HepG2 (cell line): Measurements from ENCODE around the gene PFAS. TPM values are rescaled to one million over a fixed set of nuclear protein-coding genes. Genes with fewer than 3 reads are reported as not detected.

Experiments used
- ATAC-seq: fragments of 200-7000 bp; cut with Tn5 transposase; 3 replicates; pipeline ENCODE4 v1.9.1; 2020; ENCODE audit warnings: mild to moderate bottlenecking, moderate library complexity
- BruUV-seq: library from RNA; stranded (reverse); fragments of 400-500 nt; replicated peaks from 2 replicates; lab custom pipeline; 2021; lab: Mats Ljungman, UMichigan
- CTCF ChIA-PET: fragments of 300-600 bp; formaldehyde crosslinking; extraction: SDS; loops from one replicate; lab custom pipeline; 2021; ENCODE audit warnings: low total read pairs, inconsistent platforms, low intra/inter-chr PET ratio; lab: Yijun Ruan, JAX
- POLR2A ChIA-PET: fragments of 350-600 bp; sonication (Branson Sonifier 250); formaldehyde crosslinking; loops from one replicate; lab custom pipeline; 2020; ENCODE audit warnings: antibody characterized with exemption, inconsistent platforms; lab: Yijun Ruan, JAX
- DNase-seq: peaks from one replicate; pipeline ENCODE4 v3.0.0-alpha.2; 2015; ENCODE audit warnings: low spot score
- FAIRE-seq: peaks from 3 replicates; lab custom pipeline; 2011; peaks lifted over from hg19 to GRCh38; lab: Jason Lieb, UNC
- H2AFZ ChIP-seq: one replicate; pipeline ENCODE4 v1.6.1; 2011; ENCODE audit warnings: low read length, inconsistent platforms
- H3K27ac ChIP-seq: fragments of 300-600 bp; 3 replicates; pipeline ENCODE4 v1.8.0; 2011; ENCODE audit warnings: mixed run types, mild to moderate bottlenecking, mixed read lengths, low read length, inconsistent platforms; ENCODE audit not compliant: insufficient read depth; ENCODE audit errors: extremely low read length
- H3K27me3 ChIP-seq, 2 experiments: fragments of 200-600 bp in 1 of 2; 2 replicates in 1 of 2; 3 replicates in 1 of 2; pipeline versions ENCODE4 v1.6.0 to v1.8.0; 2011; ENCODE audit warnings: low read length in 2 of 2, mild to moderate bottlenecking in 2 of 2, moderate library complexity in 2 of 2, inconsistent platforms in 1 of 2; ENCODE audit not compliant: insufficient read depth in 2 of 2, control insufficient read depth in 1 of 2
- H3K36me3 ChIP-seq, 2 experiments: fragments of 200-600 bp in 1 of 2; replicated peaks in 1 of 2; 2 replicates in 1 of 2; 3 replicates in 1 of 2; pipeline versions ENCODE4 v1.5.1 to v1.8.0; 2011; ENCODE audit warnings: low read length in 2 of 2, inconsistent platforms in 1 of 2; ENCODE audit not compliant: insufficient read depth in 2 of 2, control insufficient read depth in 1 of 2
- H3K4me1 ChIP-seq: 2 replicates; pipeline ENCODE4 v1.5.1; 2012; ENCODE audit warnings: low read length, inconsistent platforms; ENCODE audit not compliant: insufficient read depth
- H3K4me2 ChIP-seq: 2 replicates; pipeline ENCODE4 v1.6.0; 2011; ENCODE audit warnings: low read depth, low read length, inconsistent platforms
- H3K4me3 ChIP-seq, 3 experiments: fragments of 200-600 bp in 1 of 3; sonication (generic), shearing (Covaris generic) in 1 of 3; replicated peaks in 1 of 3; 2 replicates each; pipeline ENCODE4 v1.5.1; 2011 to 2016; ENCODE audit warnings: low read length in 3 of 3, inconsistent platforms in 2 of 3, low read depth in 2 of 3, mild to moderate bottlenecking in 2 of 3, control low read depth in 1 of 3, mixed read lengths in 1 of 3; ENCODE audit not compliant: insufficient read depth in 1 of 3
- H3K79me2 ChIP-seq: one replicate; pipeline ENCODE4 v1.6.1; 2011; ENCODE audit warnings: low read length, inconsistent platforms; ENCODE audit not compliant: insufficient read depth
- H3K9ac ChIP-seq: 2 replicates; pipeline ENCODE4 v1.6.0; 2011; ENCODE audit warnings: mild to moderate bottlenecking, low read depth, low read length, inconsistent platforms; ENCODE audit not compliant: insufficient read depth
- H3K9me3 ChIP-seq: 2 replicates; pipeline ENCODE4 v1.5.1; 2012; ENCODE audit warnings: mild to moderate bottlenecking, low read length
- H4K20me1 ChIP-seq: 2 replicates; pipeline ENCODE4 v1.6.0; 2011; ENCODE audit warnings: inconsistent platforms, mild to moderate bottlenecking, low read length, moderate library complexity; ENCODE audit not compliant: insufficient read depth
- ATF7 ChIP-seq, 2 experiments: fragments of 450-650 bp in 1 of 2; sonication (generic) in 1 of 2; formaldehyde crosslinking in 1 of 2; IDR thresholded peaks; 2 replicates each; pipeline versions ENCODE4 v1.4.0 to v1.6.1; 2016 to 2020; ENCODE audit warnings: antibody characterized with exemption in 1 of 2, mild to moderate bottlenecking in 1 of 2, missing genetic modification reagents in 1 of 2
- THAP11 ChIP-seq: IDR thresholded peaks from 2 replicates; pipeline ENCODE4 v1.6.1; 2016; ENCODE audit warnings: missing biosample characterization, missing genetic modification reagents
- ZBTB3 ChIP-seq: sonication (generic); formaldehyde crosslinking; IDR thresholded peaks from 2 replicates; pipeline ENCODE4 v1.4.0; 2020; ENCODE audit warnings: low read depth, mild to moderate bottlenecking, moderate library complexity, missing genetic modification reagents, borderline replicate concordance
- ZBTB7B ChIP-seq: sonication (generic); formaldehyde crosslinking; IDR thresholded peaks from 2 replicates; pipeline ENCODE4 v1.4.0; 2020; ENCODE audit warnings: missing genetic modification reagents
- WGBS: methylation state at CpG from one replicate; pipeline ENCODE4 v1.1.6; 2017; ENCODE audit warnings: low lambda C conversion rate; 5-methylcytosine and 5-hydroxymethylcytosine counted together
- in situ Hi-C: cut with HindIII; loops from 2 replicates; pipeline ENCODE4 v1.10.0; 2017; ENCODE audit warnings: low pct_unique_long_range_greater_than_20kb; ENCODE audit not compliant: extremely low pct_ligation_motif_present
- intact Hi-C: fragments of 100-400 bp; cut with micrococcal nuclease; formaldehyde crosslinking; loops from one replicate; pipeline ENCODE4 v1.10.0; 2022; ENCODE audit not compliant: unreplicated experiment
- polyA plus RNA-seq, 8 experiments: library from polyadenylated mRNA; depleted of rRNA in 3 of 8; stranded (reverse) in 7 of 8; unstranded in 1 of 8; fragments of >200 nt; fragmentation: Illumina TruSeq in 4 of 8; extraction: Trizol in 4 of 8; gene quantifications; 2 replicates each; pipeline versions ENCODE4 v1.2.1 to v1.2.3, GENCODE V29; 2011 to 2016; ENCODE audit warnings: low read depth in 4 of 8, missing spikeins in 1 of 8, mixed read lengths in 1 of 8; ENCODE audit not compliant: insufficient read depth in 1 of 8
- total RNA-seq, 5 experiments: library from RNA; depleted of rRNA; stranded (reverse); fragments of >200 nt; fragmentation: Illumina TruSeq; extraction: Trizol; gene quantifications; 2 replicates each; pipeline ENCODE4 v1.2.3, GENCODE V29; 2016; ENCODE audit warnings: low read depth in 1 of 5
- TF ChIP-seq, protein P1 (sequence below): sonication (generic); formaldehyde crosslinking; IDR thresholded peaks from 2 replicates; pipeline ENCODE4 v1.4.0; 2020; ENCODE audit warnings: mild to moderate bottlenecking, missing genetic modification reagents

Gene PFAS
- total and polyA plus RNA-seq, 2 of the 13 experiments (the other 11 are each of a cell fraction or from before 2014, with no cell fraction given): 49.4 to 58.2 TPM

DNA sequence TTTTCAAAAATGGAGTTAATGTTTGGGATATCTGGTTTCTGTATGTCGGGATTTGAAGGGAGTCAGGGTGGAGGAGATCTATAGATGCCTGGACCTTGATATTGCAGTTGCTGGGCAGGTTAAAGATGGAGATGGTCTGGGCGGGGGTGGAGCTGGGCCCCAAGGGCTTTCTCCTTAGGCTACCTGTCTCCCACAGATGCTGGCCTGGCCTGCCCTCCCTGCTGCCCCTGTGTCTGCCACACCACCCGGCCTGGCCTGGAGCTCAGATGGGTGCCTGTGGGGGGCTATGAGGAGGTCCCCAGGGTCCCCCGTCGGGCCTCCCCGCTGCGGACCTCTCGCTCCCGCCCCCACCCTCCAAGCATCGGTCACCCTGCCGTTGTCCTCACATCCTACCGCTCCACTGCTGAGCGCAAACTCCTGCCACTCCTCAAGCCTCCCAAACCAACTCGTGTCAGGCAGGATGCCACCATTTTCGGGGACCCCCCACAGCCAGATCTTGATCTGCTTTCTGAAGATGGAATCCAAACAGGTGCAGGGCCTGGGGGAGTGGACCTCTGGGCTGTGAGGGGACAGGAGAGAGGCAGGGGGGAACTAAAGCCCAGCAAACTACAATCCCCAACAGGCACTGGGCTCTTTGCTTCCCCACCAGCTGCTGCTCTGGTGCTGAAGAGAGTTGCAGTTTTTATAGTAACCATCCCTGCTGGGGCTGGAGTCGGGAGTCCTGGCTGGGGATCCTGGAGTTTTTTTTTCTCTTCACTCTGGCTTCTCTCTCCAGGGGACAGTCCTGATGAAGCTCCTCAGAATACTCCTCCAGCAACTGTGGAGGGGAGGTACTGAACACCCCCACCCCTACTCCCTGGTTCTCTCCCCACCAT, 63.9 kb downstream of the PFAS start:
- H3K9ac ChIP-seq: no peak overlapping the region
- peak; percentile 50; the same call in 1 of the 2 replicates for TF ChIP-seq THAP11
- no peak for TF ChIP-seq ATF7 (IDR thresholded peaks at IDR 0.05)
- TF ChIP-seq ATF7 (CRISPR knock-in tag; IDR thresholded peaks at IDR 0.05): no peak
- TF ChIP-seq ZBTB7B: no peak
- TF ChIP-seq, protein P1, sequence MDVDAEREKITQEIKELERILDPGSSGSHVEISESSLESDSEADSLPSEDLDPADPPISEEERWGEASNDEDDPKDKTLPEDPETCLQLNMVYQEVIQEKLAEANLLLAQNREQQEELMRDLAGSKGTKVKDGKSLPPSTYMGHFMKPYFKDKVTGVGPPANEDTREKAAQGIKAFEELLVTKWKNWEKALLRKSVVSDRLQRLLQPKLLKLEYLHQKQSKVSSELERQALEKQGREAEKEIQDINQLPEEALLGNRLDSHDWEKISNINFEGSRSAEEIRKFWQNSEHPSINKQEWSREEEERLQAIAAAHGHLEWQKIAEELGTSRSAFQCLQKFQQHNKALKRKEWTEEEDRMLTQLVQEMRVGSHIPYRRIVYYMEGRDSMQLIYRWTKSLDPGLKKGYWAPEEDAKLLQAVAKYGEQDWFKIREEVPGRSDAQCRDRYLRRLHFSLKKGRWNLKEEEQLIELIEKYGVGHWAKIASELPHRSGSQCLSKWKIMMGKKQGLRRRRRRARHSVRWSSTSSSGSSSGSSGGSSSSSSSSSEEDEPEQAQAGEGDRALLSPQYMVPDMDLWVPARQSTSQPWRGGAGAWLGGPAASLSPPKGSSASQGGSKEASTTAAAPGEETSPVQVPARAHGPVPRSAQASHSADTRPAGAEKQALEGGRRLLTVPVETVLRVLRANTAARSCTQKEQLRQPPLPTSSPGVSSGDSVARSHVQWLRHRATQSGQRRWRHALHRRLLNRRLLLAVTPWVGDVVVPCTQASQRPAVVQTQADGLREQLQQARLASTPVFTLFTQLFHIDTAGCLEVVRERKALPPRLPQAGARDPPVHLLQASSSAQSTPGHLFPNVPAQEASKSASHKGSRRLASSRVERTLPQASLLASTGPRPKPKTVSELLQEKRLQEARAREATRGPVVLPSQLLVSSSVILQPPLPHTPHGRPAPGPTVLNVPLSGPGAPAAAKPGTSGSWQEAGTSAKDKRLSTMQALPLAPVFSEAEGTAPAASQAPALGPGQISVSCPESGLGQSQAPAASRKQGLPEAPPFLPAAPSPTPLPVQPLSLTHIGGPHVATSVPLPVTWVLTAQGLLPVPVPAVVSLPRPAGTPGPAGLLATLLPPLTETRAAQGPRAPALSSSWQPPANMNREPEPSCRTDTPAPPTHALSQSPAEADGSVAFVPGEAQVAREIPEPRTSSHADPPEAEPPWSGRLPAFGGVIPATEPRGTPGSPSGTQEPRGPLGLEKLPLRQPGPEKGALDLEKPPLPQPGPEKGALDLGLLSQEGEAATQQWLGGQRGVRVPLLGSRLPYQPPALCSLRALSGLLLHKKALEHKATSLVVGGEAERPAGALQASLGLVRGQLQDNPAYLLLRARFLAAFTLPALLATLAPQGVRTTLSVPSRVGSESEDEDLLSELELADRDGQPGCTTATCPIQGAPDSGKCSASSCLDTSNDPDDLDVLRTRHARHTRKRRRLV (CRISPR knock-in tag): no peak
- no peak for TF ChIP-seq ZBTB3 (CRISPR knock-in tag)
- no peak overlapping the region for H2AFZ ChIP-seq
- no peaks in the 10 kb centered on the region for H3K79me2 ChIP-seq
- in situ Hi-C loops: no loop called here
- DNase-seq (no peak), FAIRE-seq (no peak), ATAC-seq (no peak)
- no peaks in the 10 kb centered on the region for H4K20me1 ChIP-seq
- H3K36me3 ChIP-seq: no peaks in the 10 kb centered on the region
- intact Hi-C loops: no loop called here
- H3K27ac ChIP-seq: no peak overlapping the region
- peaks cover 15 to 75% of the 10 kb centered on the region in 2 experiments for H3K27me3 ChIP-seq
- WGBS: 4% methylated on average over 12 of the region's 16 CpGs
- no peaks in the 10 kb centered on the region for H3K9me3 ChIP-seq
- CTCF ChIA-PET: no interaction called here
- H3K4me1 ChIP-seq: no peaks in the 10 kb centered on the region
- H3K4me2 ChIP-seq: no peak overlapping the region
- BruUV-seq: no TSS peak
- POLR2A ChIA-PET: no interaction called here
- no peak overlapping the region for H3K4me3 ChIP-seq
